Activated CD4-positive, alpha-beta T cell treated with anti-CD3 and anti-CD28 coated beads, Interleukin-2, amount 50 U/mL, for 1 hour (primary cell): ENCODE measurements around the gene WDR54.
A peak's percentile ranks its signal among the peaks of the same experiment; 100 is the strongest.
"Not testable (repeated sequence)": the region's sequence is repeated elsewhere in the genome, so short reads cannot be mapped to it uniquely, and the experiment has no call there.

ENCODE experiments used
- DNase-seq: peaks from one replicate; pipeline ENCODE4 v3.0.0-alpha.2; 2020

WDR54 gene

GRCh38 chr2:74430502-74430901, 9.0 kb downstream of the WDR54 start:
- no peak for DNase-seq

- DNase-seq: no peak
Observed at GRCh38 chr2:74436111-74436805, 14.7 kb downstream of the WDR54 start.

GRCh38 chr2:74436848-74437695, 15.5 kb downstream of the WDR54 start:
- no peak for DNase-seq

- DNase-seq: no peak
Observed at GRCh38 chr2:74438248-74438647, 16.7 kb downstream of the WDR54 start.

- DNase-seq: no peak
Observed at GRCh38 chr2:74439373-74439772, 17.8 kb downstream of the WDR54 start.

GRCh38 chr2:74439803-74440377, 18.4 kb downstream of the WDR54 start:
- DNase-seq: no peak

GRCh38 chr2:74440378-74441169, 19.0 kb downstream of the WDR54 start:
- DNase-seq: peak; percentile 21

- no peak for DNase-seq
Observed at GRCh38 chr2:74441170-74441689, 19.7 kb downstream of the WDR54 start.

GRCh38 chr2:74441690-74442482, 20.4 kb downstream of the WDR54 start, which contains the start of gene RTKN:
RTKN (minus strand) TSS chr2:74441937; CDS start chr2:74441816, 121 bp downstream.
- peak; percentile 18 for DNase-seq

- DNase-seq: not testable (repeated sequence)
Observed at GRCh38 chr2:74442483-74443297, 21.2 kb downstream of the WDR54 start.

GRCh38 chr2:74444498-74445318, 23.2 kb downstream of the WDR54 start:
- no peak for DNase-seq

- no peak for DNase-seq
Observed at GRCh38 chr2:74447230-74447999, 25.9 kb downstream of the WDR54 start.

GRCh38 chr2:74448771-74449170, 27.2 kb downstream of the WDR54 start:
- no peak for DNase-seq

- no peak for DNase-seq
Observed at GRCh38 chr2:74450570-74451190, 29.1 kb downstream of the WDR54 start.

- DNase-seq: peak; percentile 96
Observed at GRCh38 chr2:74454654-74455511, 33.4 kb downstream of the WDR54 start, which contains the start of gene INO80B. INO80B (plus strand) TSS chr2:74455087; CDS start chr2:74455117, 30 bp downstream.

GRCh38 chr2:74457129-74457548, 35.6 kb downstream of the WDR54 start:
- no peak for DNase-seq

- peak; percentile 79 for DNase-seq
Observed at GRCh38 chr2:74457549-74458131, 36.1 kb downstream of the WDR54 start.
